Heart left ventricle (tissue), 16 donors: ENCODE measurements around the gene CNN2. TPM values are rescaled to one million over a fixed set of nuclear protein-coding genes. Genes with fewer than 3 reads are reported as not detected.
"Not testable (repeated sequence)": the region's sequence is repeated elsewhere in the genome, so short reads cannot be mapped to it uniquely, and the experiment has no call there.

Source experiments
- ATAC-seq, 4 donors: fragments of 200-7000 bp; cut with Tn5 transposase; one replicate each; pipeline ENCODE4 v1.9.1; 2020 to 2022; ENCODE audit warnings: moderate library complexity in 4 of 4, mild to moderate bottlenecking in 3 of 4, moderate number of reproducible peaks in 1 of 4
- DNase-seq, 5 donors: peaks; one replicate each; pipeline ENCODE4 v3.0.0-alpha.2; 2020
- H3K27ac ChIP-seq, 12 donors: fragments of 200-600 bp; sonication (generic) in 4 of 12; one replicate each; pipeline versions ENCODE4 v1.5.0 to v1.8.0; 2016 to 2022; ENCODE audit warnings: mild to moderate bottlenecking in 2 of 12
- H3K27me3 ChIP-seq, 9 donors: fragments of 200-600 bp; sonication (generic) in 2 of 9; one replicate each; pipeline versions ENCODE4 v1.5.1 to v1.8.0; 2016 to 2022; ENCODE audit warnings: mild to moderate bottlenecking in 3 of 9
- H3K36me3 ChIP-seq, 9 donors: fragments of 200-600 bp; sonication (generic) in 2 of 9; one replicate each; pipeline versions ENCODE4 v1.5.0 to v1.8.0; 2018 to 2022; ENCODE audit warnings: mild to moderate bottlenecking in 2 of 9
- H3K4me1 ChIP-seq, 12 donors: fragments of 200-600 bp; sonication (generic) in 4 of 12; one replicate each; pipeline versions ENCODE4 v1.5.0 to v1.8.0; 2016 to 2022; ENCODE audit warnings: mild to moderate bottlenecking in 3 of 12
- H3K4me3 ChIP-seq, 12 donors: fragments of 200-600 bp; sonication (generic) in 4 of 12; one replicate each; pipeline versions ENCODE4 v1.5.0 to v1.8.0; 2017 to 2022; ENCODE audit warnings: mild to moderate bottlenecking in 9 of 12, moderate library complexity in 4 of 12
- H3K9me3 ChIP-seq, 12 donors: fragments of 200-600 bp; sonication (generic) in 4 of 12; one replicate each; pipeline versions ENCODE4 v1.5.0 to v1.8.0; 2016 to 2022; ENCODE audit warnings: mild to moderate bottlenecking in 1 of 12
- POLR2A ChIP-seq, 2 donors: fragments of 450-650 bp; IDR thresholded peaks; one replicate each; pipeline ENCODE4 v1.6.1; 2017; ENCODE audit warnings: antibody characterized with exemption in 2 of 2, mild to moderate bottlenecking in 2 of 2, moderate library complexity in 2 of 2
- WGBS, 4 donors: extraction: QIAGEN DNeasy Blood & Tissue Kit in 2 of 4; methylation state at CpG; one replicate each; pipeline versions ENCODE4 v1.1.5 to v1.1.7; 2013 to 2018; 5-methylcytosine and 5-hydroxymethylcytosine counted together
- intact Hi-C, 10 donors: fragments of 100-400 bp; cut with DNase I; formaldehyde crosslinking; loops; one replicate each; pipeline versions ENCODE4 v1.11.1 to v1.14.2; 2022
- polyA plus RNA-seq, 2 donors: library from polyadenylated mRNA; stranded (reverse); fragments of 200-250 nt; gene quantifications; one replicate each; pipeline ENCODE4 v1.2.3, GENCODE V29; 2013
- total RNA-seq, 9 donors: library from RNA; depleted of rRNA in 2 of 9; stranded (reverse); fragments of >200 nt in 2 of 9; fragmentation: NEBNext Ultra II Directional in 3 of 9; extraction: Animal tissue kit (Norgen Biotek cat#: 25700) in 3 of 9; gene quantifications; one replicate each; pipeline versions ENCODE4 v1.1.0 to v1.2.4, GENCODE V29; 2016 to 2023
- TF ChIP-seq, protein P1 (sequence below), 12 donors: fragments of 200-600 bp; sonication (generic) in 4 of 12; IDR thresholded peaks; one replicate each; pipeline versions ENCODE4 v1.5.0 to v1.8.0; 2018 to 2022; ENCODE audit warnings: antibody characterized with exemption in 12 of 12, mild to moderate bottlenecking in 5 of 12
- donor health status: ischemic (EF 13 %, LVEDD 7.1; RV severe dilation, severe dysfunction).
- donor health status: healthy with polysubstance abuse.
- donor health status: DM: no; HTN: yes; CAD: no.
- donor health status: DM: no; HTN: no; CAD: no.
- donor health status: ischemic (EF 25% LVEDD 6.9; RV normal size, moderate dysfunction).
- donor health status: ischemic (EF 25% LVEDD 5.7; RV mildly dilated, moderate dysfunction).
- donor health status: healthy.
- donor health status: DM: yes; HTN: yes; CAD: no.
- donor health status: ischemic (EF 35%, LVEDD 5.7; RV mildly dilated, moderate dysfunction).
- donor health status: nonischemic (EF 11% LVEDD 7.7; RV severe dilation, severe dysfunction).
- donor health status: DM: yes; HTN: yes; CAD: no.
- donor health status: PGD.
- donor health status: ischemic (EF 29% LVEDD 5.4; RV normal size, mild dysfunction).
- donor health status: nonischemic (EF 23%, LVEDD 6.1; RV moderate dilation, normal function).

The CNN2 gene
- total and polyA plus RNA-seq, 11 donors, result 26.2 to 98.5 (median 58.2) TPM

DNA sequence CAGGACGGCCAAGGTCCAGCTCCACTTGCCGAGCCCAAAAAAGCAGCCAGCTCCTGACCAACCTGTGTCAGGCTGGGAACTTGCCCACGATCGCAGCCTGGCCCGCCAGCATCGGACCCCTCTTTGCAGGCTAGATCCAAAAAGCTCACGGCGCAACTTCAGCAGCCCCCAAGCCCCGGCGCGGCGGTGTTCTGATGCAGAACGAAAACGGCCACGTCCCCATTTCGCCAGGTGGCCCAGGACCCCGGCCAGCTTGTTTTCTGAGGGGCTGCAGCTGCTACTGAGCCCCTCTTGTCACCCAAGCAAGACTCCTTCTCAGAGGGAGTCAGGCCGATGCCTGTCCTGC lies 6.8 kb upstream of the CNN2 start:
- Histone ChIP-seq H3K27me3 (no peaks in the 10 kb centered on the region), H3K36me3 (peaks cover 0 to 11% (median 0%) of the 10 kb centered on the region in 9 donors), H3K9me3 (no peaks in the 10 kb centered on the region), H3K4me1 (peaks cover 30 to 76% (median 65%) of the 10 kb centered on the region in 12 donors), H3K4me3 (peak overlapping the region; percentile 72 to 96 (median 86)), H3K27ac (peak overlapping the region in 9 of 12 donors; percentile 88 to 98 (median 97))
- intact Hi-C loops, result no loop called here
- 41 to 62% (median 58%) methylated on average over 3 to 18 of the region's 18 CpGs for WGBS, 4 donors
- no peak for TF ChIP-seq POLR2A (IDR thresholded peaks at IDR 0.05)
- TF ChIP-seq, protein P1, sequence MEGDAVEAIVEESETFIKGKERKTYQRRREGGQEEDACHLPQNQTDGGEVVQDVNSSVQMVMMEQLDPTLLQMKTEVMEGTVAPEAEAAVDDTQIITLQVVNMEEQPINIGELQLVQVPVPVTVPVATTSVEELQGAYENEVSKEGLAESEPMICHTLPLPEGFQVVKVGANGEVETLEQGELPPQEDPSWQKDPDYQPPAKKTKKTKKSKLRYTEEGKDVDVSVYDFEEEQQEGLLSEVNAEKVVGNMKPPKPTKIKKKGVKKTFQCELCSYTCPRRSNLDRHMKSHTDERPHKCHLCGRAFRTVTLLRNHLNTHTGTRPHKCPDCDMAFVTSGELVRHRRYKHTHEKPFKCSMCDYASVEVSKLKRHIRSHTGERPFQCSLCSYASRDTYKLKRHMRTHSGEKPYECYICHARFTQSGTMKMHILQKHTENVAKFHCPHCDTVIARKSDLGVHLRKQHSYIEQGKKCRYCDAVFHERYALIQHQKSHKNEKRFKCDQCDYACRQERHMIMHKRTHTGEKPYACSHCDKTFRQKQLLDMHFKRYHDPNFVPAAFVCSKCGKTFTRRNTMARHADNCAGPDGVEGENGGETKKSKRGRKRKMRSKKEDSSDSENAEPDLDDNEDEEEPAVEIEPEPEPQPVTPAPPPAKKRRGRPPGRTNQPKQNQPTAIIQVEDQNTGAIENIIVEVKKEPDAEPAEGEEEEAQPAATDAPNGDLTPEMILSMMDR (IDR thresholded peaks at IDR 0.05), result no peak
- DNase-seq (no peak), ATAC-seq (no peak)

DNA sequence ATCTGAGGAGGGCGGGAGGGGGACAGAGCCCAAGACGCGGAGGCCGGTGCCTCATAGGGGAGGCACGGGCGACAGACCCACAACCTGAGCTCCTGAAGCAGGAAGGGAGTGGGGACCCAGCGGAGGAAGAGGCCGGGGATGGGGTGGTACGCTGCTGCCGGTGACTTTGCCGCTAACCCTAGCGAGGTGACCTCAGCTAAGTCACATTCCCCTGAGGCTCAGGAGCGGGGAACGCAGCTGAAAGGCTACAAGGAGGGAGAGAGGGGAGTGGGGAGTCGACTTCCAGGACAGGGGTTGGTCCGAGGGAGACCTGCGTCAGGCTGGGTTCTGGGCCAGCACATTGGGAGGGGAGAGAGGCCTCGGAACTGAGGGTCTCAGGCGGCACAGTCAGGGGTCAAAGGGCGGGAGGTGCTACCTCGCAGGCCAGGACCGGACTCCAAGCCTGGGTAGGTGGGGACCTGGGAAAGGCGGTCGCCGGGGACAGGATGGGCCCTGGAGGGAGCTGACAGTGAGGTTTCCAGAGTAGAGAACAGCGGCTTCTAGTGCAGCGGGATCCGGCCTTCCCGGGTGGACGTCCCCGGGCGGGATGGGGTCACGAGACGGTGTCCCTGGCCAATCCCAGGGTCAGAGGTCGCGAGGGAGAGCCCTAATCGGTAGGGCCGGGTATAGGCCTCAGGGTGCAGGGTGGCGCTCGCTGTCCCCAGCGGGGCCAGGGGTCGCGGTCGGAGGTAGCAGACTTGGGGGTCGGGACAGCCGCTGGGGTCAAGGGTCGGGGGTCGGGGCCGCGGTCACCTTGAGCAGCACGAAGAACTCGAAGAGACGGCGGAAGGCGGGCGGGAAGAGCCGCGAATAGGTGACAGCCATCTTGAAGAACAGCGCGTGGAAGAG lies 6.2 kb upstream of the CNN2 start:
- H3K27me3 ChIP-seq, result no peaks in the 10 kb centered on the region
- intact Hi-C loops, result loop anchor here in 6 of 10 donors (2.0 to 5.0 kb wide), 4 partner anchors 35 to 182 kb away; partner anchors contain the start of genes GPX4 (in 4 of the 6), POLR2E (in 1 of the 6) and WDR18 (in 1 of the 6)
- no peak for ATAC-seq
- TF ChIP-seq, protein P1 (IDR thresholded peaks at IDR 0.05), result no peak
- no peak for TF ChIP-seq POLR2A (IDR thresholded peaks at IDR 0.05)
- 1 to 2% (median 1%) methylated on average over 40 to 60 of the region's 60 CpGs for WGBS, 4 donors
- H3K9me3 ChIP-seq, result no peaks in the 10 kb centered on the region
- H3K27ac ChIP-seq, result peak overlapping the region; percentile 60 to 98 (median 96)
- H3K4me1 ChIP-seq, result peaks cover 30 to 70% (median 63%) of the 10 kb centered on the region in 12 donors
- peak overlapping the region; percentile 72 to 96 (median 86) for H3K4me3 ChIP-seq
- peak in 3 of 5 donors; percentile 32 to 79 (median 41) for DNase-seq
- peaks cover 0 to 4% (median 0%) of the 10 kb centered on the region in 9 donors for H3K36me3 ChIP-seq

DNA sequence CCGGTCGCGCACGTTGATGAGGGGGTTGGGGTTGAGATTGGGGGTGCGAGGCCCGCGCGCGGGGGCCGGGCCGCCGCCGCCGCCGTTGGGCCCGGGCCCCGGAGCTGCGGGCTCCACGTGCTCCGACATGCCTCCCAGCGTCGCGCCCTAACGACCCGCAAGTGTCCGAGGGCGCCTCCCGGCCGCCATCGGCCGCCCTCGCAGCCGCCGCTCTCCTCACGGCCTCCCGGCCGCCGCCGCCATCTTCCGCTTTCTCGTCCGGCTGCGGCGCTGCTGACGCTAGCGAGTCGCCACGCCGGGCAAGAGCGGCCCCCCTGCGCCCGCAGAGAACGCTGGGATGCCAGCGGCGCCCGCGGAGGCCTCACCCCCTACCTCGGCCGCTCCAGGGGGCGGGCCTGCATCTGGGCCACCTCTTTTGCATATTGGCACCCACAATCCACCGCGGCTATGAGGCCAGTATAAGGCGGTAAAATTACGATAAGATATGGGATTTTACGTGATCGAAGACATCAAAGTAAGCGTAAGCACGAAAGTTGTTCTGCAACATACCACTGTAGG lies 5.5 kb upstream of the CNN2 start, which contains the start of gene TMEM259:
Gene TMEM259, minus strand, starts transcription at position 256 of the 558 bp plus-strand sequence. Its CDS starts 127 bp downstream, at position 129.
- TF ChIP-seq POLR2A (IDR thresholded peaks at IDR 0.05), result peak in 1 of 2 donors; percentile 63
- TF ChIP-seq, protein P1 (IDR thresholded peaks at IDR 0.05), result peak in 3 of 12 donors; percentile 9 to 21 (median 15)
- Histone ChIP-seq H3K27ac (peak within 1 kb of the TSS; percentile 60 to 98 (median 96)), H3K9me3 (no peaks in the 10 kb centered on the region), H3K4me3 (peak within 1 kb of the TSS; percentile 72 to 96 (median 86)), H3K27me3 (peaks cover 0 to under 1% (median 0%) of the 10 kb centered on the region in 9 donors), H3K4me1 (peaks cover 28 to 67% (median 58%) of the 10 kb centered on the region in 12 donors), H3K36me3 (peaks cover 0 to 4% (median 0%) of the 10 kb centered on the region in 9 donors)
- 0 to 1% (median 0%) methylated on average over 18 to 68 of the region's 68 CpGs for WGBS, 4 donors
- ATAC-seq (peak; percentile 90 to 92 (median 92)), DNase-seq (peak; percentile 98 to 99 (median 98))
- intact Hi-C loops, result loop anchor here in 6 of 10 donors (2.0 to 5.0 kb wide), 4 partner anchors 36 to 181 kb away; partner anchors contain the start of genes GPX4 (in 4 of the 6), POLR2E (in 1 of the 6) and WDR18 (in 1 of the 6)

DNA sequence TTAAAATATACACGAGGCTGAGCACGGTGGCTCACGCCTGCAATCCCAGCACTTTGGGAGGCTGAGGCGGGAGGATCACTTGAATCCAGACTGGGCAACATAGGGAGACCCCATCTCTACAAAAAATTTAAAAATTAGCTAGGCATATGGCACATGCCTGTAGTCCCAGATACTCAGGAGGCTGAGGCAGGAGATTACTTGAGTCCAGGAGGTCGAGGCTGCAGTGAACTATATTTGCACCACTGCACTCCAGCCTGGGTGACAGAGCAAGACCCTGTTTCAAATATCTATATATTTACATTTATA lies 2.6 kb upstream of the CNN2 start:
- not testable (repeated sequence) for DNase-seq, H3K9me3 ChIP-seq, H3K4me3 ChIP-seq, ATAC-seq, H3K36me3 ChIP-seq
- H3K27ac ChIP-seq, result peak overlapping the region in 6 of 12 donors; percentile 88 to 98 (median 97)
- H3K27me3 ChIP-seq, result peaks cover 0 to 22% (median 0%) of the 10 kb centered on the region in 9 donors
- intact Hi-C loops, result loop anchor here in 6 of 10 donors (5.0 kb wide), 3 partner anchors 73 to 178 kb away; partner anchors contain the start of genes GPX4 (in 4 of the 6) and POLR2E (in 1 of the 6)
- 83 to 88% (median 83%) methylated on average over 5 of the region's 5 CpGs for WGBS, 4 donors
- H3K4me1 ChIP-seq, result peaks cover 10 to 60% (median 37%) of the 10 kb centered on the region in 12 donors

DNA sequence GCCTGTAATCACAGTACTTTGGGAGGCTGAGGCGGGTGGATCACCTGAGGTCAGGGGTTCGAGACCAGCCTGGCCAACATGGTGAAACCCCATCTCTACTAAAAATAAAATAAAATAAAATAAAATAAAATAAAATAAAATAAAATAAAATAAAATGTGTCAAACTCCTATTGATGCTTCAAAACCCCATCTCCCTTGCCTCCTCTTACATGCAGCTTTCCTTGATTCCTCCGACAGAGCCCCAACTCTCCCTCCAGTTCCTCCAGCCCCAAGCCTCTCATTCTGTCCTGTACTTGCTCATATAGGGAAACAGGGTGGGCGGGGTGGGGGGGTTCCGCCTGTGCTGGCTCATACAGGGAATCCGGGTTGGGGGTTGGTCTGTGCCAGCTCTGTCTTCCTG lies 1.3 kb upstream of the CNN2 start:
- DNase-seq, H3K9me3 ChIP-seq, H3K36me3 ChIP-seq, ATAC-seq, H3K4me3 ChIP-seq: not testable (repeated sequence)
- intact Hi-C loops, result loop anchor here in 3 of 10 donors (5.0 kb wide), 3 partner anchors 67 to 77 kb away; partner anchors contain the start of genes GPX4 (in 1 of the 3) and POLR2E (in 1 of the 3)
- Histone ChIP-seq H3K27me3 (peaks cover 0 to 22% (median 0%) of the 10 kb centered on the region in 9 donors), H3K27ac (peak overlapping the region in 4 of 12 donors; percentile 93 to 99 (median 96)), H3K4me1 (peaks cover 0 to 57% (median 28%) of the 10 kb centered on the region in 12 donors)
- 91 to 94% (median 92%) methylated on average over 6 of the region's 6 CpGs for WGBS, 4 donors
